IMR-90 (cell line): ENCODE data around the gene CDRT15. TPM values are rescaled to one million over a fixed set of nuclear protein-coding genes. Genes with fewer than 3 reads are reported as not detected.

Source experiments
- ATAC-seq: fragments of 200-7000 bp; cut with Tn5 transposase; 2 replicates; pipeline ENCODE4 v1.9.1; 2020; ENCODE audit warnings: low read depth, mild to moderate bottlenecking, moderate library complexity
- BruUV-seq: library from RNA; stranded (reverse); fragments of 400-500 nt; replicated peaks from 2 replicates; lab custom pipeline; 2021; lab: Mats Ljungman, UMichigan
- CTCF ChIA-PET: fragments of 300-600 bp; formaldehyde crosslinking; extraction: SDS; loops from one replicate; lab custom pipeline; 2021; ENCODE audit warnings: antibody characterized with exemption; lab: Yijun Ruan, JAX
- POLR2A ChIA-PET: fragments of 300-600 bp; sonication (Branson Sonifier 250); formaldehyde crosslinking; loops from one replicate; lab custom pipeline; 2022; ENCODE audit warnings: antibody characterized with exemption; ENCODE audit not compliant: unreplicated experiment; lab: Charles Lee
- DNase-seq: peaks from one replicate; pipeline ENCODE4 v3.0.0; 2013
- H2AFZ ChIP-seq: replicated peaks from 2 replicates; pipeline ENCODE3; 2013; ENCODE audit warnings: low read length, mild to moderate bottlenecking; ENCODE audit not compliant: poor library complexity
- H2AK5ac ChIP-seq: 2 replicates; pipeline ENCODE4 v1.6.1; 2013; ENCODE audit warnings: low read depth, low read length, inconsistent platforms
- H2AK9ac ChIP-seq: replicated peaks from 2 replicates; pipeline ENCODE3; 2013; ENCODE audit warnings: mild to moderate bottlenecking, low read depth, low read length, moderate library complexity; ENCODE audit not compliant: poor library complexity
- H2BK120ac ChIP-seq: 2 replicates; pipeline ENCODE4 v1.6.1; 2013; ENCODE audit warnings: low read depth, low read length, inconsistent platforms
- H2BK15ac ChIP-seq: 3 replicates; pipeline ENCODE4 v1.6.1; 2013; ENCODE audit warnings: low read depth, low read length, inconsistent platforms
- H2BK20ac ChIP-seq: 2 replicates; pipeline ENCODE4 v1.6.1; 2013; ENCODE audit warnings: low read depth, mild to moderate bottlenecking, inconsistent platforms, low read length, moderate library complexity
- H2BK5ac ChIP-seq: 2 replicates; pipeline ENCODE4 v1.6.1; 2013; ENCODE audit warnings: mild to moderate bottlenecking, low read depth, low read length, inconsistent platforms; ENCODE audit not compliant: poor library complexity, severe bottlenecking
- H3K14ac ChIP-seq: replicated peaks from 2 replicates; pipeline ENCODE4 v1.6.1; 2013; ENCODE audit warnings: low read depth, low read length, inconsistent platforms
- H3K18ac ChIP-seq: 2 replicates; pipeline ENCODE4 v1.6.1; 2013; ENCODE audit warnings: low read depth, low read length, control low read depth
- H3K23ac ChIP-seq: 2 replicates; pipeline ENCODE4 v1.6.1; 2013; ENCODE audit warnings: low read depth, low read length, inconsistent platforms
- H3K27ac ChIP-seq: 2 replicates; pipeline ENCODE4 v1.5.1; 2013; ENCODE audit warnings: mild to moderate bottlenecking, control low read depth, low read length; ENCODE audit not compliant: insufficient read depth
- H3K27me3 ChIP-seq: 2 replicates; pipeline ENCODE4 v1.6.1; 2013; ENCODE audit warnings: low read length; ENCODE audit not compliant: control insufficient read depth, insufficient read depth
- H3K36me3 ChIP-seq: 2 replicates; pipeline ENCODE4 v1.6.1; 2013; ENCODE audit warnings: low read length, mixed read lengths; ENCODE audit not compliant: control insufficient read depth, insufficient read depth
- H3K4ac ChIP-seq: 2 replicates; pipeline ENCODE4 v1.6.1; 2013; ENCODE audit warnings: low read depth, low read length, inconsistent platforms
- H3K4me1 ChIP-seq: 2 replicates; pipeline ENCODE4 v1.6.1; 2013; ENCODE audit warnings: low read length, mixed read lengths; ENCODE audit not compliant: control insufficient read depth, insufficient read depth
- H3K4me2 ChIP-seq: 2 replicates; pipeline ENCODE4 v1.6.1; 2013; ENCODE audit warnings: low read depth, mild to moderate bottlenecking, control low read depth, low read length, moderate library complexity
- H3K4me3 ChIP-seq: 2 replicates; pipeline ENCODE4 v1.5.1; 2013; ENCODE audit warnings: low read depth, mild to moderate bottlenecking, control low read depth, low read length, moderate library complexity; ENCODE audit not compliant: insufficient read depth
- H3K56ac ChIP-seq: 2 replicates; pipeline ENCODE4 v1.6.1; 2013; ENCODE audit warnings: low read length, inconsistent platforms; ENCODE audit not compliant: insufficient read depth; ENCODE audit errors: extremely low read depth
- H3K79me1 ChIP-seq, 2 experiments: 2 replicates each; pipeline ENCODE4 v1.6.1; 2013; ENCODE audit warnings: low read length in 2 of 2, inconsistent platforms in 1 of 2, low read depth in 1 of 2
- H3K9ac ChIP-seq: 2 replicates; pipeline ENCODE4 v1.6.1; 2013; ENCODE audit warnings: low read depth, low read length, control low read depth
- H3K9me1 ChIP-seq: 2 replicates; pipeline ENCODE4 v1.6.1; 2013; ENCODE audit warnings: low read length, inconsistent platforms; ENCODE audit not compliant: insufficient read depth
- H3K9me3 ChIP-seq: 2 replicates; pipeline ENCODE4 v1.6.1; 2013; ENCODE audit warnings: low read length; ENCODE audit not compliant: control insufficient read depth, insufficient read depth
- H4K20me1 ChIP-seq: 2 replicates; pipeline ENCODE4 v1.6.1; 2013; ENCODE audit warnings: low read length, inconsistent platforms; ENCODE audit not compliant: insufficient read depth
- H4K5ac ChIP-seq: 2 replicates; pipeline ENCODE4 v1.6.1; 2013; ENCODE audit warnings: mild to moderate bottlenecking, low read depth, low read length, control low read depth
- H4K8ac ChIP-seq, 2 experiments: 2 replicates each; pipeline ENCODE4 v1.6.1; 2013; ENCODE audit warnings: low read depth in 2 of 2, low read length in 2 of 2, control low read depth in 1 of 2, inconsistent platforms in 1 of 2
- H4K91ac ChIP-seq: 2 replicates; pipeline ENCODE4 v1.6.1; 2013; ENCODE audit warnings: low read depth, low read length, inconsistent platforms; ENCODE audit not compliant: insufficient read depth
- MXI1 ChIP-seq: IDR thresholded peaks from 2 replicates; pipeline ENCODE4 v1.6.1; 2012; ENCODE audit warnings: low read depth, mild to moderate bottlenecking, low read length, moderate library complexity, borderline replicate concordance
- RCOR1 ChIP-seq: IDR thresholded peaks from 2 replicates; pipeline ENCODE4 v1.6.1; 2012; ENCODE audit warnings: mild to moderate bottlenecking, low read length, improper control_type of control experiment; ENCODE audit not compliant: insufficient replicate concordance
- WGBS, 2 experiments: methylation state at CpG; one replicate each; pipeline versions ENCODE4 v1.1.5 to v1.1.7; 2013; ENCODE audit warnings: missing lambda C conversion rate in 2 of 2; ENCODE audit not compliant: insufficient read length in 1 of 2; ENCODE audit errors: extremely low coverage in 2 of 2; 5-methylcytosine and 5-hydroxymethylcytosine counted together
- dilution Hi-C: fragments of 300-500 bp; cut with HindIII; formaldehyde crosslinking; loops from one replicate; pipeline ENCODE4 v1.14.3; 2018; ENCODE audit warnings: low sequenced_read_pairs; ENCODE audit not compliant: unreplicated experiment
- in situ Hi-C: fragments of 300-500 bp; cut with MboI; formaldehyde crosslinking; loops from 3 replicates; pipeline ENCODE4 v1.14.3; 2019; ENCODE audit warnings: low sequenced_read_pairs, inconsistent platforms, mixed read lengths
- intact Hi-C: fragments of 100-400 bp; cut with micrococcal nuclease; formaldehyde crosslinking; loops from 2 replicates; pipeline ENCODE4 v1.10.0; 2022
- polyA plus RNA-seq, 3 experiments: library from polyadenylated mRNA; depleted of rRNA; stranded (reverse); fragments of >200 nt; gene quantifications; 2 replicates each; pipeline ENCODE4 v1.2.3, GENCODE V29; 2012; ENCODE audit warnings: low replicate concordance in 1 of 3
- total RNA-seq: library from RNA; depleted of rRNA; stranded (reverse); fragments of >200 nt; gene quantifications from 2 replicates; pipeline ENCODE4 v1.2.3, GENCODE V29; 2012
- TF ChIP-seq, protein P1 (sequence below): fragments of 150-350 bp; IDR thresholded peaks from 2 replicates; pipeline ENCODE4 v1.6.1; 2016; ENCODE audit warnings: low read depth, mild to moderate bottlenecking, low read length, moderate library complexity, borderline replicate concordance

CDRT15 gene
- total and polyA plus RNA-seq, 2 of the 4 experiments (the other 2 are of a cell fraction): not detected

DNA sequence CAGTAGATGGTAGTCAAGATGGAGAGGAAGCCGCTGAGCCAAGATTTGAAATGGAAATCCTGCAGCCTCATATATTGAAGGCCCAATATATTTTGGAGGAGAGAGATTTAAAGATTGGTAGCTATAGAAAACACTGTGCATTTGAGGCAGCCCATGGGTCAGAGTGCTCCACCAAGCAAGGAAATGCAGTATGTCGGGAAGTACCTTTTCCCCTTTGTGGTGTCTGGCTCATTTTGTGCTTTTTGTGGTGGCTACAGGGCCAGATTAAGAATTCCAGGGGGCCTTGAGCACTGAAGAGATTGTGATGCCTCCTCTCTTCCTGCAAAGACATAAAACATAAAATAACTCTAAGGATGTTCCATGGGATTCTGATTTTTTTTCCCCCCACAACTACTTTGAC, 39.6 kb downstream of the CDRT15 start:
- Histone ChIP-seq H2AK5ac (no peak overlapping the region), H4K91ac (no peak overlapping the region), H3K9me3 (no peaks in the 10 kb centered on the region), H3K14ac (no peak overlapping the region), H3K23ac (no peak overlapping the region), H2AFZ (no peak overlapping the region), H3K79me1 (no peaks in the 10 kb centered on the region), H3K4me3 (no peak overlapping the region), H2BK20ac (no peak overlapping the region), H3K9me1 (peaks cover 5% of the 10 kb centered on the region; the same call in 1 of the 2 replicates), H2BK120ac (no peak overlapping the region), H3K56ac (no peak overlapping the region), H3K9ac (no peak overlapping the region), H3K18ac (no peak overlapping the region), H3K36me3 (peaks cover 5% of the 10 kb centered on the region), H3K4me2 (no peak overlapping the region), H2AK9ac (no peak overlapping the region), H3K27me3 (no peaks in the 10 kb centered on the region), H3K27ac (no peak overlapping the region), H4K20me1 (no peaks in the 10 kb centered on the region), H2BK15ac (no peak overlapping the region), H3K4me1 (no peaks in the 10 kb centered on the region), H4K5ac (no peak overlapping the region), H2BK5ac (no peak overlapping the region), H4K8ac (no peak overlapping the region), H3K4ac (no peak overlapping the region)
- DNase-seq (no peak), ATAC-seq (no peak)
- WGBS, 2 experiments: no CpG with 5 or more reads among the region's 2 CpGs
- TF ChIP-seq RCOR1 (no peak), MXI1 (no peak)
- TF ChIP-seq, protein P1, sequence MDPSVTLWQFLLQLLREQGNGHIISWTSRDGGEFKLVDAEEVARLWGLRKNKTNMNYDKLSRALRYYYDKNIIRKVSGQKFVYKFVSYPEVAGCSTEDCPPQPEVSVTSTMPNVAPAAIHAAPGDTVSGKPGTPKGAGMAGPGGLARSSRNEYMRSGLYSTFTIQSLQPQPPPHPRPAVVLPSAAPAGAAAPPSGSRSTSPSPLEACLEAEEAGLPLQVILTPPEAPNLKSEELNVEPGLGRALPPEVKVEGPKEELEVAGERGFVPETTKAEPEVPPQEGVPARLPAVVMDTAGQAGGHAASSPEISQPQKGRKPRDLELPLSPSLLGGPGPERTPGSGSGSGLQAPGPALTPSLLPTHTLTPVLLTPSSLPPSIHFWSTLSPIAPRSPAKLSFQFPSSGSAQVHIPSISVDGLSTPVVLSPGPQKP: no peak
- CTCF ChIA-PET: no interaction called here
- intact Hi-C loops (no loop called here), in situ Hi-C loops (no loop called here), dilution Hi-C loops (no loop called here)
- POLR2A ChIA-PET: no interaction called here
- BruUV-seq: no TSS peak
